Transverse colon (tissue), 4 donors: ENCODE results near the gene ZNF568. TPM values are rescaled to one million over a fixed set of nuclear protein-coding genes. Genes with fewer than 3 reads are reported as not detected.

Experiments used
- DNase-seq: peaks from one replicate; pipeline ENCODE4 v3.0.0-alpha.2; 2019
- H3K27ac ChIP-seq, 4 donors: fragments of 200-600 bp; sonication (generic); 2 replicates each; pipeline ENCODE4 v1.5.1; 2016 to 2018; ENCODE audit warnings: inconsistent platforms in 4 of 4
- H3K27me3 ChIP-seq: fragments of 200-600 bp; sonication (generic); 2 replicates; pipeline ENCODE4 v1.5.1; 2017; ENCODE audit warnings: inconsistent platforms
- H3K36me3 ChIP-seq, 4 donors: fragments of 200-600 bp; sonication (generic); 2 replicates each; pipeline ENCODE4 v1.5.1; 2017 to 2019; ENCODE audit warnings: inconsistent platforms in 4 of 4
- H3K4me1 ChIP-seq, 4 donors: fragments of 200-600 bp; sonication (generic); 2 replicates each; pipeline ENCODE4 v1.5.1; 2017 to 2020; ENCODE audit warnings: inconsistent platforms in 4 of 4
- H3K4me3 ChIP-seq, 4 donors: fragments of 200-600 bp; sonication (generic); 1 replicate in 1 of 4; 2 replicates in 3 of 4; pipeline versions ENCODE4 v1.5.1 to v1.6.1; 2017 to 2019; ENCODE audit warnings: inconsistent platforms in 4 of 4
- H3K9me3 ChIP-seq, 2 donors: fragments of 200-600 bp; sonication (generic); 2 replicates each; pipeline ENCODE4 v1.5.1; 2017 to 2019; ENCODE audit warnings: inconsistent platforms in 2 of 2
- CTCF ChIP-seq, 5 experiments: fragments of 200-600 bp in 3 of 5; fragments of 450-650 bp in 2 of 5; sonication (generic) in 3 of 5; IDR thresholded peaks; 1 replicate in 2 of 5; 2 replicates in 3 of 5; pipeline ENCODE4 v1.5.1; 2016 to 2017; ENCODE audit warnings: antibody characterized with exemption in 5 of 5, inconsistent platforms in 3 of 5, mild to moderate bottlenecking in 2 of 5, moderate library complexity in 1 of 5
- EP300 ChIP-seq: sonication (generic); formaldehyde crosslinking; IDR thresholded peaks from one replicate; pipeline ENCODE4 v1.6.1; 2017; ENCODE audit warnings: antibody characterized with exemption, low read depth
- POLR2A ChIP-seq: fragments of 450-650 bp; IDR thresholded peaks from one replicate; pipeline ENCODE4 v1.6.1; 2016; ENCODE audit warnings: antibody characterized with exemption, mild to moderate bottlenecking, moderate library complexity
- POLR2AphosphoS5 ChIP-seq, 3 donors: sonication (generic); formaldehyde crosslinking; IDR thresholded peaks; one replicate each; pipeline ENCODE4 v1.6.1; 2016; ENCODE audit warnings: antibody characterized with exemption in 3 of 3
- WGBS, 2 donors: methylation state at CpG; one replicate each; pipeline ENCODE4 v1.1.5; 2018; ENCODE audit warnings: low coverage in 1 of 2; 5-methylcytosine and 5-hydroxymethylcytosine counted together
- in situ Hi-C, 4 donors: fragments of 200-750 bp; cut with MboI; loops; one replicate each; pipeline versions ENCODE4 v1.15.0 to v1.15.1; 2017; ENCODE audit warnings: low sequenced_read_pairs in 3 of 4, low pct_ligation_motif_present in 1 of 4, low pct_unique_long_range_greater_than_20kb in 1 of 4
- intact Hi-C: fragments of 100-400 bp; cut with DNase I; formaldehyde crosslinking; loops from one replicate; pipeline ENCODE4 v1.15.1; 2023; ENCODE audit warnings: low total_unique reads
- total RNA-seq, 4 donors: library from RNA; depleted of rRNA; stranded (reverse); fragments of >200 nt; gene quantifications; one replicate each; pipeline ENCODE4 v1.1.0, GENCODE V29; 2016

ZNF568 gene
- total RNA-seq, 4 donors from 2014 or later, result 3.0 to 102 (median 5.2) TPM; not detected in 1

- in situ Hi-C loops (no loop called here), intact Hi-C loops (no loop called here)
- 97 to 100% methylated on average over 1 to 2 of the region's 2 CpGs for WGBS, 2 donors
- H3K27me3 ChIP-seq, result no peaks in the 10 kb centered on the region
- H3K4me1 ChIP-seq, result no peaks in the 10 kb centered on the region
- no peak overlapping the region for H3K4me3 ChIP-seq
- no peak for DNase-seq
- TF ChIP-seq POLR2AphosphoS5 (IDR thresholded peaks at IDR 0.05) (no peak), CTCF (IDR thresholded peaks at IDR 0.05) (no peak), EP300 (no peak), POLR2A (no peak)
- H3K36me3 ChIP-seq, result peaks cover 0 to 39% (median 10%) of the 10 kb centered on the region in 4 donors
- H3K9me3 ChIP-seq, result peaks cover 38 to 58% of the 10 kb centered on the region in 2 donors
- no peak overlapping the region for H3K27ac ChIP-seq
Observed at GRCh38 chr19:36931684-36932083, 15.6 kb downstream of the ZNF568 start.

GRCh38 chr19:36939153-36939552 lies 23.0 kb downstream of the ZNF568 start:
- no peak overlapping the region for H3K4me3 ChIP-seq
- no peak for TF ChIP-seq CTCF (IDR thresholded peaks at IDR 0.05)
- DNase-seq, result no peak
- peaks cover 4 to 83% (median 35%) of the 10 kb centered on the region in 4 donors for H3K36me3 ChIP-seq
- in situ Hi-C loops (no loop called here), intact Hi-C loops (no loop called here)
- peaks cover 56 to 71% of the 10 kb centered on the region in 2 donors for H3K9me3 ChIP-seq
- H3K4me1 ChIP-seq, result no peaks in the 10 kb centered on the region
- H3K27ac ChIP-seq, result no peak overlapping the region
- no peaks in the 10 kb centered on the region for H3K27me3 ChIP-seq

GRCh38 chr19:36950335-36951119 lies 34.4 kb downstream of the ZNF568 start:
- H3K27ac ChIP-seq, result no peak overlapping the region
- peaks cover 0 to 47% (median 22%) of the 10 kb centered on the region in 4 donors for H3K36me3 ChIP-seq
- intact Hi-C loops, result no loop called here
- 95% methylated on average over 5 of the region's 5 CpGs for WGBS, 2 donors
- H3K9me3 ChIP-seq, result peaks cover 68 to 79% of the 10 kb centered on the region in 2 donors
- DNase-seq, result no peak
- no peaks in the 10 kb centered on the region for H3K27me3 ChIP-seq
- TF ChIP-seq EP300, result no peak
- no peak for TF ChIP-seq POLR2A
- TF ChIP-seq CTCF (IDR thresholded peaks at IDR 0.05), result no peak
- TF ChIP-seq POLR2AphosphoS5 (IDR thresholded peaks at IDR 0.05), result no peak
- H3K4me1 ChIP-seq, result no peaks in the 10 kb centered on the region
- no peak overlapping the region for H3K4me3 ChIP-seq
- in situ Hi-C loops, result no loop called here

- H3K4me1 ChIP-seq, result no peaks in the 10 kb centered on the region
- intact Hi-C loops, result no loop called here
- no peaks in the 10 kb centered on the region for H3K27me3 ChIP-seq
- peaks cover 30 to 32% of the 10 kb centered on the region in 2 donors for H3K9me3 ChIP-seq
- no peak overlapping the region for H3K27ac ChIP-seq
- TF ChIP-seq POLR2A (no peak), CTCF (IDR thresholded peaks at IDR 0.05) (no peak), EP300 (no peak), POLR2AphosphoS5 (IDR thresholded peaks at IDR 0.05) (no peak)
- no peak overlapping the region for H3K4me3 ChIP-seq
- in situ Hi-C loops, result no loop called here
- 85 to 93% methylated on average over 5 to 6 of the region's 6 CpGs for WGBS, 2 donors
- H3K36me3 ChIP-seq, result no peaks in the 10 kb centered on the region
- no peak for DNase-seq
Observed at GRCh38 chr19:36962346-36962745, 46.2 kb downstream of the ZNF568 start.
